Fibroblast of skin of back (primary cell): ENCODE measurements around the gene IL1R2.

Experiments
- DNase-seq: peaks from one replicate; pipeline ENCODE4 v3.0.0-alpha.2; 2013

The IL1R2 gene

GRCh38 chr2:102044235-102044896 lies 52.6 kb downstream of the IL1R2 start:
- DNase-seq, result no peak

- DNase-seq, result no peak
Observed at GRCh38 chr2:102044967-102045489, 53.3 kb downstream of the IL1R2 start.

- no peak for DNase-seq
Observed at GRCh38 chr2:102045697-102046096, 53.9 kb downstream of the IL1R2 start.

GRCh38 chr2:102046135-102046986 lies 54.6 kb downstream of the IL1R2 start:
- no peak for DNase-seq

- DNase-seq, result peak; percentile 60
Observed at GRCh38 chr2:102048465-102048864, 56.7 kb downstream of the IL1R2 start.

GRCh38 chr2:102049756-102050443 lies 58.1 kb downstream of the IL1R2 start:
- DNase-seq, result no peak

- DNase-seq, result peak; percentile 68
Observed at GRCh38 chr2:102050854-102051391, 59.2 kb downstream of the IL1R2 start.

- peak; percentile 85 for DNase-seq
Observed at GRCh38 chr2:102051692-102052277, 60.0 kb downstream of the IL1R2 start.

- no peak for DNase-seq
Observed at GRCh38 chr2:102052365-102052764, 60.6 kb downstream of the IL1R2 start.

- DNase-seq, result no peak
Observed at GRCh38 chr2:102053096-102053495, 61.3 kb downstream of the IL1R2 start.

GRCh38 chr2:102055346-102055990 lies 63.7 kb downstream of the IL1R2 start:
- no peak for DNase-seq

- no peak for DNase-seq
Observed at GRCh38 chr2:102056079-102056581, 64.4 kb downstream of the IL1R2 start.

GRCh38 chr2:102057502-102058292 lies 65.9 kb downstream of the IL1R2 start:
- DNase-seq, result no peak

GRCh38 chr2:102058293-102058833 lies 66.6 kb downstream of the IL1R2 start:
- no peak for DNase-seq

GRCh38 chr2:102059151-102059550 lies 67.4 kb downstream of the IL1R2 start:
- no peak for DNase-seq

GRCh38 chr2:102060047-102060446 lies 68.3 kb downstream of the IL1R2 start:
- DNase-seq, result no peak

- no peak for DNase-seq
Observed at GRCh38 chr2:102060792-102061191, 69.0 kb downstream of the IL1R2 start.

- no peak for DNase-seq
Observed at GRCh38 chr2:102061286-102061699, 69.5 kb downstream of the IL1R2 start.

- peak; percentile 78 for DNase-seq
Observed at GRCh38 chr2:102061962-102062795, 70.4 kb downstream of the IL1R2 start.

GRCh38 chr2:102062802-102063201 lies 71.0 kb downstream of the IL1R2 start:
- no peak for DNase-seq
